Measurements from ENCODE around the gene TRMT112.

Gene TRMT112

GRCh38 chr11:64306563-64306875, 10.8 kb downstream of the TRMT112 start:
- no peak for DNase-seq

DNA sequence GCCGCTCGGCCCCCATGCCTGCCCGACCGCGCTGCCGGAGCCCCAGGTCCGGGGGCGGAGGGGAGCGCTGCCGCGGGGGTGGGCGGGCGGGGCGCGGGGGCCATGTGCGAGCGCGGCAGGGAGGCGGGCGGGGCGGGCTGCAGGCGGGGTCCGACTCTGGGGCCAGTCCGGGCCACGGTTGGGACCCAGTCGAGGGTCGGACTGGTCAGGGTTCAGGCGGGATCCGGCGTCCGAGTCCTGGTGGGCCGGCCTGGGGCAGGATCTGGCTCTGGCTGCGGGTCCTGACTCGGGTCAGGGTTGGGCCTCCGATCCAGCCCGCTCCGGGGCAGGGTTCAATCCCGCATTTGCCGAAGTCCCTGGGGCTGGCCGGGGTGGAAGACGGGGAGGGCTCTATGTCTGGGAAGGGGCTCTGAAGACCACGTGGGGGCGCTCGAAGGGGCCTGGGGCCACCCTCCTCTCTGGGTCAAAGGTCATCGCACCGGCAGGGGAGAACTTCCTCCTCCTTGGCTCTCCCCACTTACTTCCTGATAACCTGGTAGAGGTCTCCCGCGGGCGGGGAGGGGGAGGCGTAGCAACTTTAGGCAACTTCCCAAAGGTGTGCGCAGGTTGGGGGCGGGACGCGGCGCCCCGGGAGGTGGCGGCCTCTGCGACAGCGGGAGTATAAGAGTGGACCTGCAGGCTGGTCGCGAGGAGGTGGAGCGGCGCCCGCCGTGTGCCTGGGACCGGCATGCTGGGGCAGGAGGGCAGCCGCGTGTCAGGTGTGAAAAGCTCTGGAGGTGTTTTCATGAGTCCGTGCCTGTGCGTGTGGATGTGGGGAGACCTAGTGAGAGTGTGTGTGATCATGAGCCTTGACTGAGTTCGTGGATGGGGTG, 11.4 kb downstream of the TRMT112 start:
- no peak for DNase-seq

DNA sequence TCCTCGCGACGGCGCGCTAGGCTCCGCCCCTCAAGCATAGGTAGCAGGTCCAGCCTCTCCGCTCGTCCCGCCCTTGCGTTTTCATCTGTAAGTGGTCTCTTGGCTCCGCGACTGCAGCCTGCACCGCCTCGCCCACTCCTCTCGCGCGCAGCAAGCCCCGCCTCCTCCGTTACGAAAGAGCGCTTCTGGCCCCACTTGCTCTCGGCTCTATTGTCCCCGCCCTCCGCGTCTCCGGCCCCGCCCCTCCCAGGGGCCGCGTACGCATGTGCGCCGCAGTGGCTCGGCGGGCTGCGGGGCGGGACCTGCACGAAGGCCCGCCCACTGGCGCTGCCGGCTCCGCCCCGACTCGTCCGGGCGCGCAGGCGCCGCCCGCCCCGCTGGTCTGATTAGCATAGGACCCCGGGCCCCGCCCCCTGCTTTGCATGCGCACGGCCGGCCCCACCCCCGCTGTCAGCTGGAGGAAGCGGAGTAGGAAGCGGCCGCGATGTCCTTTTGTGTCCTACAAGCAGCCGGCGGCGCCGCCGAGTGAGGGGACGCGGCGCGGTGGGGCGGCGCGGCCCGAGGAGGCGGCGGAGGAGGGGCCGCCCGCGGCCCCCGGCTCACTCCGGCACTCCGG, 12.2 kb downstream of the TRMT112 start, which contains the start of gene ESRRA:
Gene ESRRA, plus strand, starts transcription at position 450 of the 616 bp plus-strand sequence. CDS start 1,656 bp downstream, outside the sequence.
- peak; percentile 96 for DNase-seq

- peak; percentile 85 for DNase-seq
These were observed 12.9 kb downstream of the TRMT112 start for GRCh38 chr11:64304316-64305072.

GRCh38 chr11:64304032-64304315, 13.4 kb downstream of the TRMT112 start:
- no peak for DNase-seq

DNA sequence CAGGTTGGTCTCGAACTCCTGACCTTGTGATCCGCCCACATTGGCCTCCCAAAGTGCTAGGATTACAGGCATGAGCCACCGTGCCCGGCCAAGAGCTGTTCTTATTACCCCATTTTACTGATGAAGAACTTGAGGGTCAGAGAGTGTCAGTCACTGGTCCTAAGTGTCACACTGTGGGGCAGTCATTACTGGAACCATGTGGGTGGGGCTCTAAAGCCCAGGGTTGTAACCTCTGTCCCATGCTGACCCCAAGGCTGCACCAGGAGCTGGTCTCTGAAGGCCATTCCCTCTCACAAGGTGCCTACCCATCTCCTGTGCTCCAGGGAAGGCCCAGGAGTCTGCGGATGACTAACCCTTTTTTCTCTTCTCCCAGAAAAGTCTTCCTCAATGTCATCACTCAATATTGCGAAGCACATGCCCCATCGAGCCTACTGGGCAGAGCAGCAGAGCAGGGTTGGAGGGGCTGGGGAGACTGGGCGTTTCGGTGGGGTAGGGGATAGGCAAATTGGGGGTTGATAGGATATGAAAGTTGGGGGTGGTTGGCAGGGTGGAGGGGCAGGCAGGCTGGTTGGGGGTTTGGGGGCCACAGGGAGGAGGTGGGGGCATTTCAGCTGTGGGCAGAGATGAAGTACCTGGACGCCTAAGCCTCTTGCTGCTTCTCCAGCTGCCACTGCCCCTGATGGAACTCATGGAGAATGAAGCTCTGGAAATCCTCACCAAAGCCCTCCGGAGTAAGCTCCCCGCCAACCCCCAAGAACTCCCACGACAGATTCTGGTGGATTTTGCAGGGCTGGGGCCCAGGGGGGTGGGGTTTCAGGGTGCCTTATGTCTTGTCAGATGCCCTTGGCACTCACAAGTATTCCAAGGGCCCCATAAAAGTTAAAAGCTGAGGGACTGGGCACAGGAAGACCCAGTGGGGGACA, 14.0 kb downstream of the TRMT112 start:
- no peak for DNase-seq

GRCh38 chr11:64299847-64300648, 17.3 kb downstream of the TRMT112 start, which contains the start of gene CATSPERZ:
Gene CATSPERZ (plus strand): TSS chr11:64300358. CDS start chr11:64300411, 53 bp downstream.
- no peak for DNase-seq

DNA sequence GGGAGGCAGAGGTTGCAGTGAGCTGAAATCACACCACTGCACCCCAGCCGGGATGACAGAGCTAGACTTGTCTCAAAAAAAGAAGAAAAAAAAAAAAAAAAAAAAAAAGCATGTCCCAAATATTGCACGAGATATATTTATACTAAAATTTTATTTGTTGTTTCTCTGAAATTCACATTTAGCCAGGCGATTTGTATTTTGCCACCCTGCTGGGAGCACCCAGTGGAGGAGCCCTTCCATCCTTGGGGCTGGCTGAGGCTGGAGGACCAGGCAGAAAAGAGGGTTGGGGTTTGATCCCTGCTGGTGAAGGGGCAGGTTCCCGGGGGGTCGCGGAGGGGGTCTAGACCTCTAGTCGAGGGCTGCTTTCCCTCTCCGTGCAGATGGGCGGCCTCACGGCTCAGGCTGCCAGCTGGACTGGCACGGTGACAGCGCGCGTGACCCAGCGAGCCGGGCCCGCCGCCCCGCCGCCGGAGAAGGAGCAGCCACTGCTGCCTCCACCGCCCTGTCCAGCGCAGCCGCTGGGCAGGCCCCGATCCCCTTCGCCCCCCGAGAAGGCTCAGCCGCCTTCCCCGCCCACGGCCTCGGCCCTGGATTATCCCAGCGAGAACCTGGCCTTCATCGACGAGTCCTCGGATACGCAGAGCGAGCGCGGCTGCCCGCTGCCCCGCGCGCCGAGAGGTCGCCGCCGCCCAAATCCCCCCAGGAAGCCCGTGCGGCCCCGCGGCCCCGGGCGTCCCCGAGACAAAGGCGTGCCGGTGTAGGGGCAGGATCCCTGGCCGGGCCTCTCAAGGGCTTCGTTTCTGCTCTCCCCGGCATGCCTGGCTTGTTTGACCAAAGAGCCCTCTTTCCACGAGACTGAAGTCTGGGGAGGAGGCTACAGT, 18.2 kb downstream of the TRMT112 start:
- no peak for DNase-seq

DNA sequence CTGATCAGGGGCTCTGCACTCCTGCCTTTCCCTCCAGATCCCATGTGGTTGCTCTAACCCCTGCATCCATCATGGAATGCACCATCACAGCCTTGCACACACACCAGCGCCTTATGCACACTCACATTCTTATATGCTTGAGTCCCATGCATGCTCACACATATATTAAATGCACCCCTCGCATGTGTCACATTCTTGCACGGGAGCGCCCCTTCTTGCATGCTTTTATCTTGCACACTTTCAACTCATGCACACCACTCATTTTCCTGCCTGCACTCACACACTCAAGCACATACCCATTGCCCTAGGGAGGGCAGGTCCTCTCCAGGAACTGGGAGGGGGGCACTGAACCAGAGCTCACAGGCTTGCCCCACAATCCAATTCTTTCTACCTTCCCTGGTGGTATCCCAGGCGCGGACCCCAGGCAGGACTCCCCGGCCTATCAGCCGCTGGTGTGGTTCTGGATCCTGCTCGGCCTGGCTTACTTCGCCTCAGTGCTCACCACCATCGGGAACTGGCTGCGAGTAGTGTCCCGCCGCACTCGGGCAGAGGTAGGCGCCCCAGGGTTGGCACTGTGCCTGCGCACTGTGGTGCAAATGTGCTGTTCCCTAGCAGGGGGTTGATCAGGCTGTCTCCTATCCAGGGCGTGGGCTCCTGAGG, 19.5 kb downstream of the TRMT112 start:
- DNase-seq: no peak

DNA sequence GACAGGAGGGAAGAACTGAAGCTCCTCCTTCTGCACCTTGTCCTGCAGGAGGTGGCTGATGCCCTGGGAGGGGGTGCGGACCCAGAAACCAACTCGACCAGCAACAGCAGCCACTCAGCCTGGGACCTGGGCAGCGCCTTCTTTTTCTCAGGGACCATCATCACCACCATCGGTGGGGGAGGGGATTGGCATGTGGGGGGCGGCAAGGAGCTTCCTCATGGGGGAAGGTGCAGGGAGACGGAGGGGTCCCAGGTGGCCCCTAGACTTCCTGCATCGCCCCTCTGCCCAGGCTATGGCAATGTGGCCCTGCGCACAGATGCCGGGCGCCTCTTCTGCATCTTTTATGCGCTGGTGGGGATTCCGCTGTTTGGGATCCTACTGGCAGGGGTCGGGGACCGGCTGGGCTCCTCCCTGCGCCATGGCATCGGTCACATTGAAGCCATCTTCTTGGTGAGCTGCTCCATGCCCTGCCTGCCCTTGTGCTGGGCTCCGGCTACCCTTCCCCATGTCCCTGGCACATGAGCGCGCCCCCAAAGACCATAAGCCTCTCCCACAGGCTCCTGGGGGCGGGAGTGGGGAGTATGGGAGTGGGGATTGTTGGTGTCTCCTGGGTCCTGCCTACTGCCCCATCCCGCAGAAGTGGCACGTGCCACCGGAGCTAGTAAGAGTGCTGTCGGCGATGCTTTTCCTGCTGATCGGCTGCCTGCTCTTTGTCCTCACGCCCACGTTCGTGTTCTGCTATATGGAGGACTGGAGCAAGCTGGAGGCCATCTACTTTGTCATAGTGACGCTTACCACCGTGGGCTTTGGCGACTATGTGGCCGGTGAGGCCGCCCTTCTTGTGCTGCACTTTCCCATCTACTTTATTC, 20.3 kb downstream of the TRMT112 start:
- no peak for DNase-seq

DNA sequence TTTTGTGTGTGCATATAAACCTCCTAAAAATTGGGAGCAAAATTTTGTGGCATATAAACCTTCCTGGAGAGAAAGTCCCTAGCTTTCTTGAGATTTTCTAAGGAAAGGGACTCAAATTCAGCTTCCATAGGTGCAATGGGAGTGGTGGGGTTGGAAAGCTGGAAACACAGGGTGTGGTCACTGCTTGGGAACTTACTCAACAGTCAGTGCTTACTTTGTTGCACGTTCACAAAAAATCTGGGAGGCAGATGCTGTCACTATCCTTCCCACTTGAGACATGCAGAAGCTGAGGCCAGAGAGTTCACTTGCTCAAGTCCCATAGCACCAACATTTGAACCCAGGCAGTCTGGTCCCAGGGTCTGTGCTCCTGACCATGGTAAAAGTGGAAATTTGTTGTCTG, 21.1 kb downstream of the TRMT112 start:
- no peak for DNase-seq

DNA sequence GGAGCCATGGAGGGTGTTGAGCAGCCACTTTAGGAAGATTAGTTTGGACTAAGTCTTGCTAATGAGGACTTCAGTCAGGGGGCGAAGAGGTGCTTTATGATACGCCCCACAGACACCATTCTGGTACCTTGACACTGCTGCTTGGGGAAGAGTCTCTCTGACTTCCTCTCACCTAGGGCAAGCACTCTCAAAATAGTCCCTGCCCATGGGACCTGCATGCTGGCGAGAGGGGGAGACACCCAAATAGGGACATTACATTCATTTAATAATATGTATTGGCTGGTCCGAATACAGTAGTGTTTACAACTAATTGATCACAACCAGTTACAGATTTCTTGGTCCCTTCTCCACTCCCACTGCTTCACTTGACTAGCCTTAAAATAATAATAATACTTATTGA, 21.6 kb downstream of the TRMT112 start:
- DNase-seq: no peak

DNA sequence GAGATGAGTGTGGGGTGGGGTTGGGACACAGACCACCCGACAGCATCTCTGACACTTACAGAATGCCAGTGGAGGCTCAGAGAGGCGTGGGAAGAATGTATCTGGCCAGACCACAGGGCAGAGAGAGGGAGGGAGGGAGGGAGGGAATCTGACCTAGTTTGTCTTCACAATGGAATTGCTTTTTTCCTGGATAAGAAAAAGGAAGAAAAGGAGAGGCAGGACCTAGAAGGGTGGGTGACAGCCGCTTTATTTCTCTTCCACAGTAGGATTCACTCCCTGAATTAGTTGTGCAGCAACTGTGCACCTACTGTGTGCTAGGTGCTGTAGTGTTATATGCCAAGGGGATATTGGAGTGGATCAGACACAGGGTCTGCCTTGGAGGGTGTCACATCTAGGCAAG, 22.6 kb downstream of the TRMT112 start:
- DNase-seq: no peak

DNA sequence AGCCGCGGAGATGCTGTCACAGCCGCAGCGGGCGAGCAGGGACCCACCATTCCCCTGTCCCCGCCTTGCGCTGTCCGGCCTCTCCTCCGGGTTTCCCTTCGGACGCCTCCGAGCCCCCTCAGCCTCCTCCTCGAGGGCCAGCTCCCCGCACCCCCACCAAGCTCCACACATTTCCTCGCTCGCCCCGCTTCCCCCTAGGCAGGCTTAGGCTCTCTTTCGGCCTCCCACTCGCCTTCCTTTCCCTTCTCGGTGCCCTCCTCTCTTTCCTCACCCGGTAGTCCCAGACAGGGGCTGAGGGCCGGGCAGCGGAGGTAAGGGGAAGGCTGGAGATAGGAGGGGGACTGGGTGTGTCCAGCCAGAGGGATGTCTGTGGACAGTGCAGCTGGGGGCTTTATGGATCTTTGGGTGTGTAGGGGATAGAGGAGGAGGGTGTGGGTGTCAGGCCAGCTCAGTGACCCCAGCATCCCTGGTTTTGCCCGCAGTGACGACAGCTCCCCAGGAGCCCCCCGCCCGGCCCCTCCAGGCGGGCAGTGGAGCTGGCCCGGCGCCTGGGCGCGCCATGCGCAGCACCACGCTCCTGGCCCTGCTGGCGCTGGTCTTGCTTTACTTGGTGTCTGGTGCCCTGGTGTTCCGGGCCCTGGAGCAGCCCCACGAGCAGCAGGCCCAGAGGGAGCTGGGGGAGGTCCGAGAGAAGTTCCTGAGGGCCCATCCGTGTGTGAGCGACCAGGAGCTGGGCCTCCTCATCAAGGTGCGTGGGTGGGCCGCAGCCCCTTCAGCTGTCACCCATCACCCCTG, 24.7 kb downstream of the TRMT112 start:
- no peak for DNase-seq

GRCh38 chr11:64291752-64292459, 25.5 kb downstream of the TRMT112 start:
- DNase-seq: no peak

DNA sequence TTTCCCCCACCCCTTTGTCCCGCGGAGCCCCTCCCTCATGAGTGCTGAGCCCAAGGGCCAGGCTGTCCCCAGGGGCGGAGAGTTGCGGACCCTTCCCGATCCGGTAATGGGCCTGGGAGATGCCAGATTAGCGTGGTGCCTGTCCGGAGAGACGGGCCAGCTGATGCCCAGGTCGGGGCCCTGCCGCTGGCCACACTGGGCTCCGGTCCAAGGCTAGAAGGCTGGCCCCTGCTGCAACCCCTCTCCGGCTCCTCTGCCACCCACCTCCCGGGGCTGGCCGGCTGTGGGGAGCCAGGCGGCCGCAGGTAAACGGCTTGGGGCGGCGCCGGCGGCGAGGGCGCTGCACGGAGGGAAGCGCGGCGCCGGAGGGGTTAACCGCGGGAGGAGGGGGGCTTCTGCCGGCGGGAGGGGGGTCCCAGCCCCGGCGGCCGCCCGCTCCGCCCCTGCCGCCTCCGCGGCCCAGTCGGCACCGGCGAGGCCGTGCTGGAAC, 26.1 kb downstream of the TRMT112 start, which contains the start of gene KCNK4:
Gene KCNK4, plus strand, starts transcription at position 41 of the 490 bp plus-strand sequence. CDS start 1,717 bp downstream, outside the sequence.
- no peak for DNase-seq

Data from NCI-H2107 (cell line).